ENCODE data around the gene UBE2D2. TPM values are rescaled to one million over a fixed set of nuclear protein-coding genes. Genes with fewer than 3 reads are reported as not detected.

The UBE2D2 gene
- total and polyA plus RNA-seq, 11 donors: 84.6 to 148 (median 128) TPM

DNA sequence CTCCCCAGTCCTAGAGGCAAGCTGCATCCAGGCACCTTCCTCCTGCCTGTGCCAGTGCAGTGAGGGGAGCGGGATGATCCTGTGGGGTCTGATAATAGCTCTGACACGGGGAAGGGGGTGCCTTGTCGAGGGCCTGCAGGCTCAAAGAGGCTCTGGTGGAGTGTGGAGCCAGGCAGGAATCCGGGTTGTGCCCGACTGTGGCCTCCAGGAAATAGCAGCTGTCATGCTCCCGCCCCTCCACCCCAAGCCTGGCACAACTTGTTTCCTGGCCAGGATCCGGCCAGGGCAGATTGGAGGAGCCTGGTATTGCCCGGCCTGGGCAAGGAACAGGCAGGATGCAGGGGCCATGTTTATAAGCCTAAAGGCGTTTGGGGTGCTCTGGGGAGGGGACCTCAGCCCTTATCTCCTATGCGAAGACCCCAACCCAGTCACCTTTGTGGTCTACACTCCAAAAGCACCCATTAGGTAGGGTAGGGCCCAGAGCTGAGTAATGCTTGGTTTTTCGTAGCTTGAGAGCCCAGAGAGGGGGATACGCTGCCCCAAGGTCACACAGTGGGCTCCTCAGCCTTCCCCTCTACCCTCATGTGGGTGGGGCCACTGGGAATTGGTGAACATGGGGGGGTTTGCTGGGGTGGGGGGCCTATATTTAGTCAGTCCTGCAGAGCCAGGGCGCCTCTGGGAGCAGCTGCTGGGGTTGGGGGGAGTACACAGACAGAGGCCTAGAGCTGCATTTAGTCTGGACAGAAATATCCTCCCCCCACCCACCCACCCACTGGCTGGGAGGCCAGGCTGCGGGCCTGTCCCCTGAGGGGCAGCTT lies 99.2 kb downstream of the UBE2D2 start:
- Histone ChIP-seq H3K4me1 (peaks cover 38 to 99% (median 89%) of the 10 kb centered on the region in 12 donors), H3K27me3 (no peaks in the 10 kb centered on the region), H3K36me3 (peaks cover 0 to 4% (median 0%) of the 10 kb centered on the region in 9 donors), H3K9me3 (no peaks in the 10 kb centered on the region), H3K27ac (peak overlapping the region; percentile 75 to 98 (median 92)), H3K4me3 (peak overlapping the region in 10 of 12 donors; percentile 3 to 51 (median 42))
- WGBS, 4 donors: 24 to 39% (median 29%) methylated on average over 12 to 14 of the region's 14 CpGs
- TF ChIP-seq POLR2A (IDR thresholded peaks at IDR 0.05): peak in 1 of 2 donors; percentile 37
- TF ChIP-seq, protein P1, sequence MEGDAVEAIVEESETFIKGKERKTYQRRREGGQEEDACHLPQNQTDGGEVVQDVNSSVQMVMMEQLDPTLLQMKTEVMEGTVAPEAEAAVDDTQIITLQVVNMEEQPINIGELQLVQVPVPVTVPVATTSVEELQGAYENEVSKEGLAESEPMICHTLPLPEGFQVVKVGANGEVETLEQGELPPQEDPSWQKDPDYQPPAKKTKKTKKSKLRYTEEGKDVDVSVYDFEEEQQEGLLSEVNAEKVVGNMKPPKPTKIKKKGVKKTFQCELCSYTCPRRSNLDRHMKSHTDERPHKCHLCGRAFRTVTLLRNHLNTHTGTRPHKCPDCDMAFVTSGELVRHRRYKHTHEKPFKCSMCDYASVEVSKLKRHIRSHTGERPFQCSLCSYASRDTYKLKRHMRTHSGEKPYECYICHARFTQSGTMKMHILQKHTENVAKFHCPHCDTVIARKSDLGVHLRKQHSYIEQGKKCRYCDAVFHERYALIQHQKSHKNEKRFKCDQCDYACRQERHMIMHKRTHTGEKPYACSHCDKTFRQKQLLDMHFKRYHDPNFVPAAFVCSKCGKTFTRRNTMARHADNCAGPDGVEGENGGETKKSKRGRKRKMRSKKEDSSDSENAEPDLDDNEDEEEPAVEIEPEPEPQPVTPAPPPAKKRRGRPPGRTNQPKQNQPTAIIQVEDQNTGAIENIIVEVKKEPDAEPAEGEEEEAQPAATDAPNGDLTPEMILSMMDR (IDR thresholded peaks at IDR 0.05): no peak
- intact Hi-C loops (cut with DNase I): no loop called here
- ATAC-seq (peak; percentile 58 to 70 (median 64)), DNase-seq (peak; percentile 78 to 91 (median 86))

DNA sequence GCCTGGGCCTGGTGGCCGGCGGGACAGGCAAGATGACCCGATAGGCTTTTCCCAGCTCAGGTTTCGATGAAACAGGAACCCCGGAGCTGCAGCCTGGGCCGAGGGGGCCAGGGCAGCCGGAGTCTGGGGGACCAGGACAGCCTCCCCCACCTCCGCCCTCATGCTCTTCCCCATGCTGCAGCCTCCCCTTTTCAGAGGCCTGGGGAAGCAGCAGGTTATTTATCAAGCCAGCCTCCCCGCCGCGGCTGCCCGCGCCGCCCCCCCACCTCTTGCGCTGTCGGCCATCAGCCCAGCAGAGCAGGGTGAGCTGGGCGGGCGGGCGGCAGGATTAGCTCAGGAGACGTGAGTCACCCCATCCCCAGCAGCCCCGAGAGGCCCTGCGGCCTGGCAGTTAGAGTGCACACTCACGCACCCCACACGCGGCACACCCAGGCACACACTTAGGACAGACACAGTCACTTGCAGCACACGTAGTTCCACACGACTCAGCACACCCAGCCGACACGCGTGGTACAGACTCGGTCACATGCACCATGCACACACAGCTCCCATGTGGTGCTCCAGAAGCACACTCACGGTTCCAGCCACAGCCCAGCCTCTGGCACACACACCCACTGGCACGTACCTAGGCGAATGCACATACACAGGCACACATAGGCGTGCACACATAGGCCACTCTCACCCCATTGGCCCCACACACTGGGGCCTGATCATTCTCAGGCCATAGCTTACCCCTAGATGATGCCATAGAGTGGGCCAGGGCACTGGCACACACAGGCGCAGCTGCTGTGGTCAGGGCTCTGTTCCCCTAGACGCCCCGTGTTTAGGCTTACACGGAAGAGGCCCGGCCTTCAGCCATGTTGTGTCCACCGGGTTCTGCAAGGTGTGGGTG lies 100.0 kb downstream of the UBE2D2 start:
- H3K36me3 ChIP-seq: peaks cover 0 to 4% (median 0%) of the 10 kb centered on the region in 9 donors
- ATAC-seq (peak; percentile 47 to 78 (median 70)), DNase-seq (peak; percentile 78 to 94 (median 88))
- peaks cover 35 to 99% (median 87%) of the 10 kb centered on the region in 12 donors for H3K4me1 ChIP-seq
- intact Hi-C loops (cut with DNase I): no loop called here
- peak overlapping the region in 10 of 12 donors; percentile 1 to 49 (median 16) for H3K4me3 ChIP-seq
- no peak for TF ChIP-seq POLR2A (IDR thresholded peaks at IDR 0.05)
- TF ChIP-seq, protein P1 (IDR thresholded peaks at IDR 0.05): no peak
- peak overlapping the region; percentile 75 to 98 (median 92) for H3K27ac ChIP-seq
- no peaks in the 10 kb centered on the region for H3K9me3 ChIP-seq
- no peaks in the 10 kb centered on the region for H3K27me3 ChIP-seq
- 37 to 60% (median 47%) methylated on average over 19 to 41 of the region's 41 CpGs for WGBS, 4 donors

DNA sequence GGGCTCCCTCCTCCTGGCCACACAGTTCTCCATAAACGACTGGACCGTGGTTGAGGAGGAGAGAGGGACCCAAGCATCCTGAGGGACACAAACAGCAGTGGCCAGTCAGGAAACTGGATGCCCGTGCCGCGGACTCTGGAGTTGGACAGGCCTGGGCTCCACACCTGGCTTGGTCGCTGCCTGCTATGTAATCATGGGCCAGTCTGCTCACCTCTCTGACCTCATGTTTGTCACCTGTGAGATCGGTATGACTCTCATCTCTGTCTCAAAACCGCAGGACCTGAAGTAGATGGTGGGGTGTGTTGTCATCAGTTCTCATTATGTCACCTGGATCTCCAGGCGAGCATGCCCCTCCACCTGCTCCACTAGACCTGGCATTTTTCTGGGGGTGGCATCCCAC lies 101.5 kb downstream of the UBE2D2 start:
- intact Hi-C loops (cut with DNase I): no loop called here
- DNase-seq: peak in 1 of 5 donors; percentile 27

More for the DNA sequence above, 101.5 kb downstream of the UBE2D2 start:
- peaks cover 0 to 4% (median 0%) of the 10 kb centered on the region in 9 donors for H3K36me3 ChIP-seq
- H3K4me1 ChIP-seq: peaks cover 26 to 100% (median 87%) of the 10 kb centered on the region in 12 donors
- ATAC-seq: no peak
- H3K9me3 ChIP-seq: no peaks in the 10 kb centered on the region
- WGBS, 4 donors: 75 to 91% (median 81%) methylated on average over 7 to 9 of the region's 9 CpGs
- H3K27ac ChIP-seq: peak overlapping the region in 10 of 12 donors; percentile 82 to 98 (median 93)
- TF ChIP-seq POLR2A (IDR thresholded peaks at IDR 0.05): no peak
- TF ChIP-seq, protein P1 (IDR thresholded peaks at IDR 0.05): no peak
- H3K4me3 ChIP-seq: no peak overlapping the region
- no peaks in the 10 kb centered on the region for H3K27me3 ChIP-seq

Measured in heart left ventricle (tissue), 16 donors.